Measurements from ENCODE around the gene UQCC3. TPM values are rescaled to one million over a fixed set of nuclear protein-coding genes. Genes with fewer than 3 reads are reported as not detected.

Gene UQCC3
- total RNA-seq, 4 donors from 2014 or later, result 0.51 to 6.6 (median 3.4) TPM

DNA sequence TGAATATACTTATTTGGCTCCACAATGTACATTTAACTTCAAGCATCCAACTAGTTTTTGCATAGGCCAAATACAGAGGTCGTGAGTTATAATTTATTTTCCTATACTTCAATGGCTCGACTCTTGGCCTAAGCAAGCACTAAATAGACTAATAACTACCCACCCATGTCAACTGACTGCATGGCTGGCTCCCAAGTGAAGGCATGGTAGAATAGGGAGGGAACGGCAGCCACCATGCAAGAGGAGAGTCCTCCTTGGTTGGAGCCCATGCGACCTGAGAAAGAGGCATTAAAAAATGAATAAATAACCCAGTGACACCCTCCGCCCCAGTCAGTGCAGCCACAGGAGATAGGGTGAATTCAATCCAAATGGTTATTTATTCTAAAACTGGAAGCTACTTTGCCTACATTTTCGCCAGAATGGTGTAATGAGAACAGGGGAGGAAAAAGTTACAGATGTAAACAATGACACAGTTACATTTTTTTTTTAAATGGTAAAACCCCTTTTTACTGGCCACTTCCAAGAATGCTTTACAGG, 40.9 kb downstream of the UQCC3 start:
- no peak overlapping the region for H3K27ac ChIP-seq
- no peak for TF ChIP-seq POLR2A (IDR thresholded peaks at IDR 0.05)
- TF ChIP-seq, protein P1, sequence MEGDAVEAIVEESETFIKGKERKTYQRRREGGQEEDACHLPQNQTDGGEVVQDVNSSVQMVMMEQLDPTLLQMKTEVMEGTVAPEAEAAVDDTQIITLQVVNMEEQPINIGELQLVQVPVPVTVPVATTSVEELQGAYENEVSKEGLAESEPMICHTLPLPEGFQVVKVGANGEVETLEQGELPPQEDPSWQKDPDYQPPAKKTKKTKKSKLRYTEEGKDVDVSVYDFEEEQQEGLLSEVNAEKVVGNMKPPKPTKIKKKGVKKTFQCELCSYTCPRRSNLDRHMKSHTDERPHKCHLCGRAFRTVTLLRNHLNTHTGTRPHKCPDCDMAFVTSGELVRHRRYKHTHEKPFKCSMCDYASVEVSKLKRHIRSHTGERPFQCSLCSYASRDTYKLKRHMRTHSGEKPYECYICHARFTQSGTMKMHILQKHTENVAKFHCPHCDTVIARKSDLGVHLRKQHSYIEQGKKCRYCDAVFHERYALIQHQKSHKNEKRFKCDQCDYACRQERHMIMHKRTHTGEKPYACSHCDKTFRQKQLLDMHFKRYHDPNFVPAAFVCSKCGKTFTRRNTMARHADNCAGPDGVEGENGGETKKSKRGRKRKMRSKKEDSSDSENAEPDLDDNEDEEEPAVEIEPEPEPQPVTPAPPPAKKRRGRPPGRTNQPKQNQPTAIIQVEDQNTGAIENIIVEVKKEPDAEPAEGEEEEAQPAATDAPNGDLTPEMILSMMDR (IDR thresholded peaks at IDR 0.05), result no peak
- H3K36me3 ChIP-seq, result no peaks in the 10 kb centered on the region

DNA sequence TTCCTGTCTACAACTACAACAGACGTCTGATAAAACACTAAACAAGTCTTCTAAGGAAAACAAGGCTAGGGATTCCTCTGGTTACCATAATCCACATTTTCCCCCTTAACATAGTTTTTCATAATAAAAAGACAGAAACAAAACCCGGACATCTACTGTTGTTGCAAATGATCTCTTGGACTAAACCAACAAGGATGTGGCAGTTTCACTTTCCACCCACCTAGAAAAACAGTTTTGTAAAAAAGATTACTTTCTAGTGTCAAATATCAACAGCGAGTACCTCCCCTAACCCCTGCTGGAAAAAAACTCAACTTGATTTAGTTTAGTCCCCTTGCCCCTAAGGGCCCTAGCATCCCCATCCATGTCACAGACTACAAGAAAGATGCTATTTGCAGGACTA, 41.4 kb downstream of the UQCC3 start:
- TF ChIP-seq, protein P1 (IDR thresholded peaks at IDR 0.05), result no peak
- TF ChIP-seq POLR2A (IDR thresholded peaks at IDR 0.05), result no peak
- intact Hi-C loops (cut with DNase I; ENCODE audit: low total_unique reads), result no loop called here
- no peak overlapping the region for H3K27ac ChIP-seq
- H3K36me3 ChIP-seq, result no peaks in the 10 kb centered on the region
- no peak overlapping the region for H3K4me3 ChIP-seq
- no peaks in the 10 kb centered on the region for H3K9me3 ChIP-seq
- no peaks in the 10 kb centered on the region for H3K27me3 ChIP-seq
- peaks cover 6 to 14% of the 10 kb centered on the region in 2 donors for H3K4me1 ChIP-seq
- DNase-seq, result no peak

More for the DNA sequence above, 40.9 kb downstream of the UQCC3 start:
- Histone ChIP-seq H3K4me1 (peaks cover 6 to 14% of the 10 kb centered on the region in 2 donors), H3K4me3 (no peak overlapping the region), H3K9me3 (no peaks in the 10 kb centered on the region), H3K27me3 (no peaks in the 10 kb centered on the region)
- intact Hi-C loops (cut with DNase I; ENCODE audit: low total_unique reads), result no loop called here
- no peak for DNase-seq

DNA sequence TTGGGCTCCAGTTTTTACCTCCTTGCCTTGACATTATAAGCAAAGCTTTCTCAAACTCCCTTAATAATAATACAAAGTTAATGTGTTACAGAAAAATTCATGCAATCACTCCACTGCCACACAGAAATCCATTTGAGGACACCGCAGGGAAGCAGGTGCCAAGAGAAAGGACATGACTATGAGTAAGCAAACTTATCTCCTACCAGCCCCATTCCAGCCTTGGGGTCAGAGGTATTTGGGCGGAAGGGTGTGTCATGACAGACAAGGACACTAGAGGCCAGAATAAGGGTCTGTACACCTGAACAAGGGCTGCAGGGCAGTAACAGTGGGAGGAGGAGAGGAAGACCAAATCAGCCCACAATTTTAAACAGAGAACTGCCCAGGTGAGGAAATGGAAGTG, 41.9 kb downstream of the UQCC3 start:
- no peaks in the 10 kb centered on the region for H3K9me3 ChIP-seq
- no peak for TF ChIP-seq POLR2A (IDR thresholded peaks at IDR 0.05)
- TF ChIP-seq, protein P1 (IDR thresholded peaks at IDR 0.05), result no peak
- H3K4me1 ChIP-seq, result peaks cover 6 to 10% of the 10 kb centered on the region in 2 donors
- DNase-seq, result no peak
- no peaks in the 10 kb centered on the region for H3K27me3 ChIP-seq
- no peak overlapping the region for H3K4me3 ChIP-seq
- H3K36me3 ChIP-seq, result no peaks in the 10 kb centered on the region
- no peak overlapping the region for H3K27ac ChIP-seq
- intact Hi-C loops (cut with DNase I; ENCODE audit: low total_unique reads), result no loop called here

DNA sequence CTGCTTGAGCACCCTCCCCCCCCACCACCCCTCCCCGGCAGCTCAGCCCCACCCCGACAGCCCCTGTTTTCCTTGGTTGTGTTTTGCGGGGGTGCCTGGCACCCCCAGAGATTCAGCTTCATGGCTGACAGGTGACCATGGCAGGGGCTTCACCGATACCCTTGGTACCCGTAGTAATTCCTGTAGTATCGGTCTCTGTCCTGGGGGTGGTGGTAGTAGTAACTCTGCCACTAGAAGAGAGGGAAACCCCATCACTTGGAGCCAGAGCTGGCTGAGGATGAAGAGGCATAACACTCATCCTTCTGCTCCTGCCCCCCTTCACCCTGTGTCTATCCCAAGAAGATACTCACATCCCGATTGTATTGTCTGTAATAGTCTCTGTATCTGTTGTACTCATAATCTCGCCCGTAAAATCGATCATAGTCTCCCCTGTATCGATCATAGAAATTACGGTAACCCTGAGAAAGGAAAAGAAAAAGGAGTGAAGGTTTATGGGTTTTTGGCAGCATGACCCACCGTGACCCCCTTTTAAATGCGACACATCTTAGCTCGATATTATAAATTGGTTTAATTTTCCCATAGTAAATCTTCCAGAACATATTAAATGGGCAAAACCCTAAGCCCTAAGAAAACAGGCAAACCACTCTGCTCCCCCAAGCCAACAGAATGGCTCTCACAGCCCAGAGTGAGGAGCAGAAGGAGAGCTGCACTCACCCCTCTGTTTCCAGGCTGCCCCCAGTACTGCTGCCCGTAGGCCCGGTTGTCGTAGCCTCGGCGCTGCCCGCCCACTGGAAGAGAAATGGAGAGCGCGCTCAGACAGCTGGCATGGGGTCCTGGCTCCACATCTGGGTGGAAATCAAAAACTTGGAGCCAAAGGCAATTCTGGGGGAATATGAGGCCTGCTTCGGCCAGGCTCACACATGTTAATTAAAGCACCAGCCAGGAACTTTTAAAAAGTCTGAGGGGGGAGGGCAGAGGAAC, 44.0 kb downstream of the UQCC3 start:
- no peak for DNase-seq
- Histone ChIP-seq H3K9me3 (no peaks in the 10 kb centered on the region), H3K4me1 (peaks cover under 1 to 1% of the 10 kb centered on the region in 2 donors), H3K27me3 (no peaks in the 10 kb centered on the region), H3K4me3 (no peak overlapping the region), H3K36me3 (no peaks in the 10 kb centered on the region), H3K27ac (no peak overlapping the region)
- intact Hi-C loops (cut with DNase I; ENCODE audit: low total_unique reads), result no loop called here
- TF ChIP-seq POLR2A (IDR thresholded peaks at IDR 0.05), result no peak
- TF ChIP-seq, protein P1 (IDR thresholded peaks at IDR 0.05), result no peak

DNA sequence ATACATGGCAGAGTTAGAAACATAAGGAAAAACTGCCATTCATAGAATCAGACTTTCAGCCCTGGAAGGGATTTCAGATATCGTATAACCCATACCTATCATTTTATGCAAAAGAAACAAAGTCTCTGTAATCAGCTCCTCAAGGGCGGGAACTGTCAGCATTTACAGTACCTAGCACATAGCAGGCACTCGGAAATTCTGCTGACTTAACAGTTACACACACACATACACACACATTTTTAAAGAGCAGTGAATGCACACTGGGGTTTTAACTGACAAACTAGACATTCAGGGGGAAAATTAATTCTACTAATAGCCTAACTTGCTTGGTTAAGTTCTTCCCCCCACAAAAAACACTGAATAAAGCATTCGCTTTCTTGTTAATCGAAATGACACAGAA, 44.7 kb downstream of the UQCC3 start:
- Histone ChIP-seq H3K27ac (no peak overlapping the region), H3K9me3 (no peaks in the 10 kb centered on the region), H3K4me1 (no peaks in the 10 kb centered on the region), H3K4me3 (no peak overlapping the region), H3K27me3 (no peaks in the 10 kb centered on the region), H3K36me3 (no peaks in the 10 kb centered on the region)
- intact Hi-C loops (cut with DNase I; ENCODE audit: low total_unique reads), result no loop called here
- DNase-seq, result no peak
- no peak for TF ChIP-seq POLR2A (IDR thresholded peaks at IDR 0.05)
- TF ChIP-seq, protein P1 (IDR thresholded peaks at IDR 0.05), result no peak
